ENCODE results near the gene NEXN.

DNA sequence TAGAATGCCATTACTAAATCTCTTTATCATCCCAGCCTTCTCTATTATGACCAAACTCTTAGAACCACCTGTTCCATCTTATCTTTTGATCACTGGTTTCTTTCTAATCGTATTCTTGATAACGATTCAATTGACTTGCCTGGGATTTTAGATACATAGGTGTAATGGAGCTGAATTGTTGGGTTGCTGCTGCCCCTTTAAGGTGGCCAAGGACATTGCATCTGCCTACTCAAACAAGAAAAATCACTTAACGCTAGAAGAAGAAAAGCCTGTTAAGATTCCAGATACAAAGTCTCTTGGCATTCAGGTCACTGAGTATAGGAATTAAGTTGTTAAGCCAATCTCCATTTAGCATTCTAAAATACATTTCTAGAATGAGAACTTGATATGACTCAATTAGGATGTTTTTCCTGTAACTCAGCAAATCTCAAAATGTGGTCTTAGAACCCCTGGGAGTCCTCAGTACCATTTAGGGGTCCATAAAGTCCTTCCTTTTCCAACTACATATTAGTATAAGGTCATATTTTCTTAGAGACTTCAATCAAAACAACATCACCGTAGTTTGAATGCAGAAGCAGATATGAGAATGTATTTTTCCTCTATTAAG is 12.4 kb downstream of the NEXN start:
- TF ChIP-seq CHD2 (IDR thresholded peaks at IDR 0.05; ENCODE audit: low read depth, low read length), result no peak
- no peak for TF ChIP-seq HNRNPUL1 (IDR thresholded peaks at IDR 0.05; ENCODE audit: low read depth, low read length)
- TF ChIP-seq POLR2A (IDR thresholded peaks at IDR 0.05; ENCODE audit: insufficient read depth in 1 of 2, low read depth in 2 of 2, low read length in 2 of 2), result no peak
- no peak for TF ChIP-seq MAZ (IDR thresholded peaks at IDR 0.05; ENCODE audit: borderline replicate concordance, low read depth, low read length)
- TF ChIP-seq MAZ (CRISPR knock-in tag; IDR thresholded peaks at IDR 0.05; ENCODE audit: low read depth), result no peak
- TF ChIP-seq ZNF207 (IDR thresholded peaks at IDR 0.05; ENCODE audit: borderline replicate concordance), result no peak
- no peak for TF ChIP-seq KAT8 (CRISPR knock-in tag; IDR thresholded peaks at IDR 0.05)
- no peak for TF ChIP-seq SP2 (CRISPR knock-in tag; IDR thresholded peaks at IDR 0.05)
- no peak for TF ChIP-seq POLR2AphosphoS5 (IDR thresholded peaks at IDR 0.05; ENCODE audit: low read depth, low read length)
- TF ChIP-seq, protein P1, sequence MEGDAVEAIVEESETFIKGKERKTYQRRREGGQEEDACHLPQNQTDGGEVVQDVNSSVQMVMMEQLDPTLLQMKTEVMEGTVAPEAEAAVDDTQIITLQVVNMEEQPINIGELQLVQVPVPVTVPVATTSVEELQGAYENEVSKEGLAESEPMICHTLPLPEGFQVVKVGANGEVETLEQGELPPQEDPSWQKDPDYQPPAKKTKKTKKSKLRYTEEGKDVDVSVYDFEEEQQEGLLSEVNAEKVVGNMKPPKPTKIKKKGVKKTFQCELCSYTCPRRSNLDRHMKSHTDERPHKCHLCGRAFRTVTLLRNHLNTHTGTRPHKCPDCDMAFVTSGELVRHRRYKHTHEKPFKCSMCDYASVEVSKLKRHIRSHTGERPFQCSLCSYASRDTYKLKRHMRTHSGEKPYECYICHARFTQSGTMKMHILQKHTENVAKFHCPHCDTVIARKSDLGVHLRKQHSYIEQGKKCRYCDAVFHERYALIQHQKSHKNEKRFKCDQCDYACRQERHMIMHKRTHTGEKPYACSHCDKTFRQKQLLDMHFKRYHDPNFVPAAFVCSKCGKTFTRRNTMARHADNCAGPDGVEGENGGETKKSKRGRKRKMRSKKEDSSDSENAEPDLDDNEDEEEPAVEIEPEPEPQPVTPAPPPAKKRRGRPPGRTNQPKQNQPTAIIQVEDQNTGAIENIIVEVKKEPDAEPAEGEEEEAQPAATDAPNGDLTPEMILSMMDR (CRISPR knock-in tag; IDR thresholded peaks at IDR 0.05), result peak; percentile 69
- TF ChIP-seq PRPF4 (IDR thresholded peaks at IDR 0.05; ENCODE audit: low read depth, low read length, poor library complexity, severe bottlenecking), result no peak
- TF ChIP-seq CBFB (CRISPR knock-in tag; IDR thresholded peaks at IDR 0.05), result no peak
- no peak for TF ChIP-seq EP300 (IDR thresholded peaks at IDR 0.05; ENCODE audit: low read depth in 2 of 2, low read length in 2 of 2)
- no peak for TF ChIP-seq EP300 (CRISPR knock-in tag; IDR thresholded peaks at IDR 0.05; ENCODE audit: borderline replicate concordance)
- TF ChIP-seq ZBTB1 (CRISPR knock-in tag; IDR thresholded peaks at IDR 0.05; ENCODE audit: borderline replicate concordance), result no peak

Data from HepG2 (cell line).